IMR-90 (cell line): ENCODE data around the gene PRR22. TPM values are rescaled to one million over a fixed set of nuclear protein-coding genes. Genes with fewer than 3 reads are reported as not detected.

Experiments
- ATAC-seq: fragments of 200-7000 bp; cut with Tn5 transposase; 2 replicates; pipeline ENCODE4 v1.9.1; 2020; ENCODE audit warnings: low read depth, mild to moderate bottlenecking, moderate library complexity
- BruUV-seq: library from RNA; stranded (reverse); fragments of 400-500 nt; replicated peaks from 2 replicates; lab custom pipeline; 2021; lab: Mats Ljungman, UMichigan
- CTCF ChIA-PET: fragments of 300-600 bp; formaldehyde crosslinking; extraction: SDS; loops from one replicate; lab custom pipeline; 2021; ENCODE audit warnings: antibody characterized with exemption; lab: Yijun Ruan, JAX
- POLR2A ChIA-PET: fragments of 300-600 bp; sonication (Branson Sonifier 250); formaldehyde crosslinking; loops from one replicate; lab custom pipeline; 2022; ENCODE audit warnings: antibody characterized with exemption; ENCODE audit not compliant: unreplicated experiment; lab: Charles Lee
- DNase-seq: peaks from one replicate; pipeline ENCODE4 v3.0.0; 2013
- H2AFZ ChIP-seq: replicated peaks from 2 replicates; pipeline ENCODE3; 2013; ENCODE audit warnings: low read length, mild to moderate bottlenecking; ENCODE audit not compliant: poor library complexity
- H2AK5ac ChIP-seq: 2 replicates; pipeline ENCODE4 v1.6.1; 2013; ENCODE audit warnings: low read depth, low read length, inconsistent platforms
- H2AK9ac ChIP-seq: replicated peaks from 2 replicates; pipeline ENCODE3; 2013; ENCODE audit warnings: mild to moderate bottlenecking, low read depth, low read length, moderate library complexity; ENCODE audit not compliant: poor library complexity
- H2BK120ac ChIP-seq: 2 replicates; pipeline ENCODE4 v1.6.1; 2013; ENCODE audit warnings: low read depth, low read length, inconsistent platforms
- H2BK15ac ChIP-seq: 3 replicates; pipeline ENCODE4 v1.6.1; 2013; ENCODE audit warnings: low read depth, low read length, inconsistent platforms
- H2BK20ac ChIP-seq: 2 replicates; pipeline ENCODE4 v1.6.1; 2013; ENCODE audit warnings: low read depth, mild to moderate bottlenecking, inconsistent platforms, low read length, moderate library complexity
- H2BK5ac ChIP-seq: 2 replicates; pipeline ENCODE4 v1.6.1; 2013; ENCODE audit warnings: mild to moderate bottlenecking, low read depth, low read length, inconsistent platforms; ENCODE audit not compliant: poor library complexity, severe bottlenecking
- H3K14ac ChIP-seq: replicated peaks from 2 replicates; pipeline ENCODE4 v1.6.1; 2013; ENCODE audit warnings: low read depth, low read length, inconsistent platforms
- H3K18ac ChIP-seq: 2 replicates; pipeline ENCODE4 v1.6.1; 2013; ENCODE audit warnings: low read depth, low read length, control low read depth
- H3K23ac ChIP-seq: 2 replicates; pipeline ENCODE4 v1.6.1; 2013; ENCODE audit warnings: low read depth, low read length, inconsistent platforms
- H3K27ac ChIP-seq: 2 replicates; pipeline ENCODE4 v1.5.1; 2013; ENCODE audit warnings: mild to moderate bottlenecking, control low read depth, low read length; ENCODE audit not compliant: insufficient read depth
- H3K27me3 ChIP-seq: 2 replicates; pipeline ENCODE4 v1.6.1; 2013; ENCODE audit warnings: low read length; ENCODE audit not compliant: control insufficient read depth, insufficient read depth
- H3K36me3 ChIP-seq: 2 replicates; pipeline ENCODE4 v1.6.1; 2013; ENCODE audit warnings: low read length, mixed read lengths; ENCODE audit not compliant: control insufficient read depth, insufficient read depth
- H3K4ac ChIP-seq: 2 replicates; pipeline ENCODE4 v1.6.1; 2013; ENCODE audit warnings: low read depth, low read length, inconsistent platforms
- H3K4me1 ChIP-seq: 2 replicates; pipeline ENCODE4 v1.6.1; 2013; ENCODE audit warnings: low read length, mixed read lengths; ENCODE audit not compliant: control insufficient read depth, insufficient read depth
- H3K4me2 ChIP-seq: 2 replicates; pipeline ENCODE4 v1.6.1; 2013; ENCODE audit warnings: low read depth, mild to moderate bottlenecking, control low read depth, low read length, moderate library complexity
- H3K4me3 ChIP-seq: 2 replicates; pipeline ENCODE4 v1.5.1; 2013; ENCODE audit warnings: low read depth, mild to moderate bottlenecking, control low read depth, low read length, moderate library complexity; ENCODE audit not compliant: insufficient read depth
- H3K56ac ChIP-seq: 2 replicates; pipeline ENCODE4 v1.6.1; 2013; ENCODE audit warnings: low read length, inconsistent platforms; ENCODE audit not compliant: insufficient read depth; ENCODE audit errors: extremely low read depth
- H3K79me1 ChIP-seq, 2 experiments: 2 replicates each; pipeline ENCODE4 v1.6.1; 2013; ENCODE audit warnings: low read length in 2 of 2, inconsistent platforms in 1 of 2, low read depth in 1 of 2
- H3K9ac ChIP-seq: 2 replicates; pipeline ENCODE4 v1.6.1; 2013; ENCODE audit warnings: low read depth, low read length, control low read depth
- H3K9me1 ChIP-seq: 2 replicates; pipeline ENCODE4 v1.6.1; 2013; ENCODE audit warnings: low read length, inconsistent platforms; ENCODE audit not compliant: insufficient read depth
- H3K9me3 ChIP-seq: 2 replicates; pipeline ENCODE4 v1.6.1; 2013; ENCODE audit warnings: low read length; ENCODE audit not compliant: control insufficient read depth, insufficient read depth
- H4K20me1 ChIP-seq: 2 replicates; pipeline ENCODE4 v1.6.1; 2013; ENCODE audit warnings: low read length, inconsistent platforms; ENCODE audit not compliant: insufficient read depth
- H4K5ac ChIP-seq: 2 replicates; pipeline ENCODE4 v1.6.1; 2013; ENCODE audit warnings: mild to moderate bottlenecking, low read depth, low read length, control low read depth
- H4K8ac ChIP-seq, 2 experiments: 2 replicates each; pipeline ENCODE4 v1.6.1; 2013; ENCODE audit warnings: low read depth in 2 of 2, low read length in 2 of 2, control low read depth in 1 of 2, inconsistent platforms in 1 of 2
- H4K91ac ChIP-seq: 2 replicates; pipeline ENCODE4 v1.6.1; 2013; ENCODE audit warnings: low read depth, low read length, inconsistent platforms; ENCODE audit not compliant: insufficient read depth
- BHLHE40 ChIP-seq: fragments of 150-350 bp; IDR thresholded peaks from 2 replicates; pipeline ENCODE4 v1.6.1; 2016; ENCODE audit warnings: mild to moderate bottlenecking, low read depth, low read length
- ELK1 ChIP-seq: fragments of 150-350 bp; IDR thresholded peaks from 2 replicates; pipeline ENCODE4 v1.6.1; 2016; ENCODE audit warnings: low read depth, mild to moderate bottlenecking, low read length, moderate library complexity, borderline replicate concordance
- FOS ChIP-seq: fragments of 150-350 bp; IDR thresholded peaks from 2 replicates; pipeline ENCODE4 v1.6.1; 2016; ENCODE audit warnings: low read depth, low read length
- WGBS, 2 experiments: methylation state at CpG; one replicate each; pipeline versions ENCODE4 v1.1.5 to v1.1.7; 2013; ENCODE audit warnings: missing lambda C conversion rate in 2 of 2; ENCODE audit not compliant: insufficient read length in 1 of 2; ENCODE audit errors: extremely low coverage in 2 of 2; 5-methylcytosine and 5-hydroxymethylcytosine counted together
- dilution Hi-C: fragments of 300-500 bp; cut with HindIII; formaldehyde crosslinking; loops from one replicate; pipeline ENCODE4 v1.14.3; 2018; ENCODE audit warnings: low sequenced_read_pairs; ENCODE audit not compliant: unreplicated experiment
- in situ Hi-C: fragments of 300-500 bp; cut with MboI; formaldehyde crosslinking; loops from 3 replicates; pipeline ENCODE4 v1.14.3; 2019; ENCODE audit warnings: low sequenced_read_pairs, inconsistent platforms, mixed read lengths
- intact Hi-C: fragments of 100-400 bp; cut with micrococcal nuclease; formaldehyde crosslinking; loops from 2 replicates; pipeline ENCODE4 v1.10.0; 2022
- polyA plus RNA-seq, 3 experiments: library from polyadenylated mRNA; depleted of rRNA; stranded (reverse); fragments of >200 nt; gene quantifications; 2 replicates each; pipeline ENCODE4 v1.2.3, GENCODE V29; 2012; ENCODE audit warnings: low replicate concordance in 1 of 3
- total RNA-seq: library from RNA; depleted of rRNA; stranded (reverse); fragments of >200 nt; gene quantifications from 2 replicates; pipeline ENCODE4 v1.2.3, GENCODE V29; 2012

The PRR22 gene
- total and polyA plus RNA-seq, 2 of the 4 experiments (the other 2 are of a cell fraction) = 0.92 TPM; not detected in 1

- H4K8ac ChIP-seq = no peak overlapping the region
- no peak overlapping the region for H2BK5ac ChIP-seq
- H2AK9ac ChIP-seq = no peak overlapping the region
- no peak for TF ChIP-seq BHLHE40
- no peak for TF ChIP-seq ELK1
- TF ChIP-seq FOS = no peak
- no peak overlapping the region for H3K9ac ChIP-seq
- H3K27me3 ChIP-seq = peaks cover 7% of the 10 kb centered on the region; the same call in 1 of the 2 replicates
- no peak overlapping the region for H2BK15ac ChIP-seq
- no peak overlapping the region for H2AFZ ChIP-seq
- intact Hi-C loops = no loop called here
- no peaks in the 10 kb centered on the region for H3K36me3 ChIP-seq
- no peak for ATAC-seq
- H4K5ac ChIP-seq = no peak overlapping the region
- H3K4me2 ChIP-seq = no peak overlapping the region
- ChIA-PET CTCF (no interaction called here), POLR2A (no interaction called here)
- in situ Hi-C loops = no loop called here
- no peaks in the 10 kb centered on the region for H4K20me1 ChIP-seq
- H2BK20ac ChIP-seq = no peak overlapping the region
- DNase-seq = no peak
- 86 to 100% methylated on average over 5 to 16 of the region's 19 CpGs for WGBS, 2 experiments
- no peak overlapping the region for H3K4me3 ChIP-seq
- no peaks in the 10 kb centered on the region for H3K4me1 ChIP-seq
- no peak overlapping the region for H3K27ac ChIP-seq
- H4K91ac ChIP-seq = no peak overlapping the region
- no peak overlapping the region for H3K56ac ChIP-seq
- dilution Hi-C loops = no loop called here
- peaks cover 3% of the 10 kb centered on the region; the same call in 1 of the 2 replicates for H3K9me1 ChIP-seq
- no peaks in the 10 kb centered on the region for H3K9me3 ChIP-seq
- no peaks in the 10 kb centered on the region for H3K79me1 ChIP-seq
- no peak overlapping the region for H3K14ac ChIP-seq
- no peak overlapping the region for H3K23ac ChIP-seq
- no peak overlapping the region for H3K18ac ChIP-seq
- H2AK5ac ChIP-seq = no peak overlapping the region
- H2BK120ac ChIP-seq = no peak overlapping the region
- no peak overlapping the region for H3K4ac ChIP-seq
- no TSS peak for BruUV-seq
Measured at GRCh38 chr19:5742051-5742450, 42.5 kb downstream of the PRR22 start.
